Hepatocyte (in vitro differentiated cells): Measurements from ENCODE around the gene ITGB7. TPM values are rescaled to one million over a fixed set of nuclear protein-coding genes. Genes with fewer than 3 reads are reported as not detected.

Experiments used
- DNase-seq: peaks from one replicate; pipeline ENCODE4 v3.0.0-alpha.2; 2016; ENCODE audit warnings: low spot score
- H2AFZ ChIP-seq: fragments of 200-600 bp; sonication (generic); 2 replicates; pipeline ENCODE4 v1.6.0; 2016; ENCODE audit warnings: antibody characterized with exemption, mild to moderate bottlenecking
- H3K27ac ChIP-seq: fragments of 200-600 bp; sonication (generic); 2 replicates; pipeline ENCODE4 v1.5.1; 2016; ENCODE audit warnings: mild to moderate bottlenecking
- H3K27me3 ChIP-seq: fragments of 200-600 bp; sonication (generic); 2 replicates; pipeline ENCODE4 v1.6.1; 2016
- H3K36me3 ChIP-seq: fragments of 200-600 bp; sonication (generic); replicated peaks from 2 replicates; pipeline ENCODE4 v1.5.1; 2016; ENCODE audit warnings: low read depth; ENCODE audit not compliant: insufficient read depth
- H3K4me1 ChIP-seq: fragments of 200-600 bp; sonication (generic); 2 replicates; pipeline ENCODE4 v1.5.1; 2016; ENCODE audit warnings: mild to moderate bottlenecking, moderate library complexity; ENCODE audit not compliant: insufficient read depth
- H3K4me2 ChIP-seq: fragments of 200-600 bp; sonication (generic); 2 replicates; pipeline ENCODE4 v1.6.0; 2016
- H3K4me3 ChIP-seq: fragments of 200-600 bp; sonication (generic); 2 replicates; pipeline ENCODE4 v1.5.1; 2016; ENCODE audit warnings: mild to moderate bottlenecking
- H3K79me2 ChIP-seq: fragments of 200-600 bp; sonication (generic); 2 replicates; pipeline ENCODE4 v1.6.0; 2017; ENCODE audit warnings: mild to moderate bottlenecking
- H3K9me2 ChIP-seq: fragments of 200-600 bp; sonication (generic); replicated peaks from 2 replicates; pipeline ENCODE4 v1.6.0; 2017; ENCODE audit warnings: mild to moderate bottlenecking; ENCODE audit not compliant: insufficient read depth
- H3K9me3 ChIP-seq: fragments of 200-600 bp; sonication (generic); 2 replicates; pipeline ENCODE4 v1.5.1; 2016; ENCODE audit warnings: low read depth, mild to moderate bottlenecking
- H4K20me1 ChIP-seq: fragments of 200-600 bp; sonication (generic); 2 replicates; pipeline ENCODE4 v1.6.0; 2016; ENCODE audit warnings: mild to moderate bottlenecking; ENCODE audit not compliant: insufficient read depth, poor library complexity, severe bottlenecking
- CTCF ChIP-seq: fragments of 200-600 bp; sonication (generic); IDR thresholded peaks from 2 replicates; pipeline ENCODE4 v1.5.1; 2016; ENCODE audit warnings: antibody characterized with exemption, mild to moderate bottlenecking; ENCODE audit not compliant: poor library complexity
- EZH2 ChIP-seq: fragments of 200-600 bp; sonication (generic); IDR thresholded peaks from 2 replicates; pipeline ENCODE4 v1.6.1; 2016; ENCODE audit warnings: antibody characterized with exemption, mild to moderate bottlenecking, borderline replicate concordance
- EZH2phosphoT487 ChIP-seq: fragments of 200-600 bp; sonication (generic); IDR thresholded peaks from one replicate; pipeline ENCODE4 v1.6.1; 2018; ENCODE audit warnings: antibody characterized with exemption, mild to moderate bottlenecking, low read depth, moderate library complexity; ENCODE audit not compliant: unreplicated experiment, severe bottlenecking
- WGBS: methylation state at CpG from one replicate; pipeline ENCODE4 v1.1.6; 2016; ENCODE audit warnings: low lambda C conversion rate; ENCODE audit errors: missing lambda C conversion rate; 5-methylcytosine and 5-hydroxymethylcytosine counted together
- polyA plus RNA-seq: library from polyadenylated mRNA; unstranded; fragments of >200 nt; fragmentation: Nextera tagmentation; extraction: Ambion mirVana; gene quantifications from 2 replicates; pipeline ENCODE4 v1.2.1, GENCODE V29; 2016
- total RNA-seq: library from RNA; depleted of rRNA; stranded (reverse); fragments of >200 nt; gene quantifications from 2 replicates; pipeline ENCODE4 v1.2.3, GENCODE V29; 2014

ITGB7 gene
- total and polyA plus RNA-seq, 2 experiments from 2014 or later, result 0.23 TPM; not detected in 1

GRCh38 chr12:53172352-53172751 lies 34.7 kb downstream of the ITGB7 start:
- Histone ChIP-seq H3K79me2 (peaks cover 12% of the 10 kb centered on the region), H3K4me2 (no peak overlapping the region), H3K36me3 (no peaks in the 10 kb centered on the region), H3K9me2 (no peaks in the 10 kb centered on the region), H4K20me1 (no peaks in the 10 kb centered on the region), H2AFZ (no peak overlapping the region), H3K4me3 (no peak overlapping the region), H3K27ac (no peak overlapping the region), H3K4me1 (peaks cover 15% of the 10 kb centered on the region), H3K27me3 (no peaks in the 10 kb centered on the region), H3K9me3 (no peaks in the 10 kb centered on the region)
- TF ChIP-seq CTCF (no peak), EZH2 (no peak), EZH2phosphoT487 (no peak)
- DNase-seq, result no peak
- WGBS, result 83% methylated on average over 11 of the region's 11 CpGs

GRCh38 chr12:53171725-53172329 lies 35.2 kb downstream of the ITGB7 start:
- no peaks in the 10 kb centered on the region for H4K20me1 ChIP-seq
- H2AFZ ChIP-seq, result no peak overlapping the region
- TF ChIP-seq EZH2 (no peak), EZH2phosphoT487 (no peak), CTCF (no peak)
- peaks cover 8% of the 10 kb centered on the region for H3K79me2 ChIP-seq
- H3K9me3 ChIP-seq, result no peaks in the 10 kb centered on the region
- peaks cover 15% of the 10 kb centered on the region for H3K4me1 ChIP-seq
- no peaks in the 10 kb centered on the region for H3K27me3 ChIP-seq
- H3K36me3 ChIP-seq, result no peaks in the 10 kb centered on the region
- no peak for DNase-seq
- H3K4me2 ChIP-seq, result no peak overlapping the region
- no peaks in the 10 kb centered on the region for H3K9me2 ChIP-seq
- 74% methylated on average over 10 of the region's 10 CpGs for WGBS
- H3K27ac ChIP-seq, result no peak overlapping the region
- no peak overlapping the region for H3K4me3 ChIP-seq

GRCh38 chr12:53170876-53171724 lies 36.0 kb downstream of the ITGB7 start:
- no peak overlapping the region for H3K4me2 ChIP-seq
- no peaks in the 10 kb centered on the region for H4K20me1 ChIP-seq
- 84% methylated on average over 14 of the region's 14 CpGs for WGBS
- H3K4me3 ChIP-seq, result no peak overlapping the region
- no peaks in the 10 kb centered on the region for H3K27me3 ChIP-seq
- no peak for TF ChIP-seq EZH2phosphoT487
- TF ChIP-seq EZH2, result no peak
- TF ChIP-seq CTCF, result no peak
- no peak for DNase-seq
- H3K4me1 ChIP-seq, result peaks cover 15% of the 10 kb centered on the region
- H2AFZ ChIP-seq, result no peak overlapping the region
- H3K36me3 ChIP-seq, result no peaks in the 10 kb centered on the region
- H3K9me3 ChIP-seq, result no peaks in the 10 kb centered on the region
- H3K79me2 ChIP-seq, result peaks cover 5% of the 10 kb centered on the region
- no peak overlapping the region for H3K27ac ChIP-seq
- no peaks in the 10 kb centered on the region for H3K9me2 ChIP-seq
